Panc1 (cell line): ENCODE measurements around the gene FGA. TPM values are rescaled to one million over a fixed set of nuclear protein-coding genes. Genes with fewer than 3 reads are reported as not detected.

Source experiments
- ATAC-seq: fragments of 200-7000 bp; cut with Tn5 transposase; 2 replicates; pipeline ENCODE4 v1.9.1; 2020; ENCODE audit warnings: mild to moderate bottlenecking, moderate library complexity
- BruUV-seq: library from RNA; stranded (reverse); fragments of 400-500 nt; replicated peaks from 2 replicates; lab custom pipeline; 2021; lab: Mats Ljungman, UMichigan
- CTCF ChIA-PET: fragments of 300-600 bp; sonication (Branson Sonifier 250); formaldehyde crosslinking; loops from one replicate; lab custom pipeline; 2022; ENCODE audit warnings: antibody characterized with exemption; lab: Charles Lee
- POLR2A ChIA-PET: fragments of 300-600 bp; sonication (Branson Sonifier 250); formaldehyde crosslinking; loops from one replicate; lab custom pipeline; 2022; ENCODE audit warnings: antibody characterized with exemption; lab: Charles Lee
- DNase-seq: peaks from one replicate; pipeline ENCODE4 v3.0.0-alpha.2; 2010; ENCODE audit warnings: low read depth, low spot score
- H3K27ac ChIP-seq: 2 replicates; pipeline ENCODE4 v1.5.1; 2011; ENCODE audit warnings: mild to moderate bottlenecking, low read length, inconsistent platforms
- H3K27me3 ChIP-seq: fragments of 200-500 bp; sonication (Bioruptor generic); 2 replicates; pipeline ENCODE4 v1.6.0; 2014; ENCODE audit warnings: low read length, inconsistent platforms; ENCODE audit not compliant: control insufficient read depth, insufficient read depth
- H3K36me3 ChIP-seq: fragments of 200-500 bp; sonication (Bioruptor generic); 2 replicates; pipeline ENCODE4 v1.5.1; 2014; ENCODE audit warnings: inconsistent platforms, mild to moderate bottlenecking, low read length, moderate library complexity; ENCODE audit not compliant: control insufficient read depth, insufficient read depth
- H3K4me1 ChIP-seq: 2 replicates; pipeline ENCODE4 v1.5.1; 2011; ENCODE audit warnings: inconsistent platforms, mild to moderate bottlenecking, low read length, moderate library complexity; ENCODE audit not compliant: control insufficient read depth, insufficient read depth
- H3K4me3 ChIP-seq, 2 experiments: 2 replicates each; pipeline ENCODE4 v1.5.1; 2011 to 2012; ENCODE audit warnings: low read depth in 2 of 2, low read length in 2 of 2, mild to moderate bottlenecking in 2 of 2, inconsistent platforms in 1 of 2, moderate library complexity in 1 of 2
- H3K9me3 ChIP-seq: fragments of 200-500 bp; sonication (Bioruptor generic); 2 replicates; pipeline ENCODE4 v1.5.1; 2014; ENCODE audit warnings: low read depth, mild to moderate bottlenecking, inconsistent platforms, low read length, moderate library complexity; ENCODE audit not compliant: control insufficient read depth, insufficient read depth
- CTCF ChIP-seq: fragments of 450-650 bp; IDR thresholded peaks from 2 replicates; pipeline ENCODE4 v1.5.1; 2017; ENCODE audit warnings: mild to moderate bottlenecking
- POLR2AphosphoS5 ChIP-seq: IDR thresholded peaks from 2 replicates; pipeline ENCODE4 v1.6.1; 2012; ENCODE audit warnings: mild to moderate bottlenecking, low read depth, low read length, moderate library complexity
- SIN3A ChIP-seq: IDR thresholded peaks from 2 replicates; pipeline ENCODE4 v1.6.1; 2012; ENCODE audit warnings: low read depth, mild to moderate bottlenecking, low read length, moderate library complexity, borderline replicate concordance; ENCODE audit not compliant: insufficient read depth
- TCF7L2 ChIP-seq: IDR thresholded peaks from 2 replicates; pipeline ENCODE4 v1.6.1; 2011; ENCODE audit warnings: mild to moderate bottlenecking, low read depth, low read length, inconsistent platforms
- in situ Hi-C: cut with HindIII; loops from 2 replicates; pipeline ENCODE4 v1.10.0; 2016; ENCODE audit warnings: low sequenced_read_pairs, low pct_unique_long_range_greater_than_20kb
- intact Hi-C: fragments of 100-400 bp; cut with micrococcal nuclease; formaldehyde crosslinking; loops from one replicate; pipeline ENCODE4 v1.10.0; 2022; ENCODE audit not compliant: unreplicated experiment
- total RNA-seq: library from RNA; stranded (reverse); gene quantifications from one replicate; pipeline ENCODE4 v1.2.1, GENCODE V29; 2021; ENCODE audit not compliant: unreplicated experiment
- TF ChIP-seq, protein P1 (sequence below), 2 experiments: IDR thresholded peaks; 2 replicates each; pipeline ENCODE4 v1.6.1; 2011 to 2012; ENCODE audit warnings: low read depth in 2 of 2, control low read depth in 1 of 2, low read length in 1 of 2, mild to moderate bottlenecking in 1 of 2, moderate library complexity in 1 of 2; ENCODE audit not compliant: insufficient read depth in 1 of 2

FGA gene
- total RNA-seq, 1 experiment from 2014 or later: 2.7 TPM

GRCh38 chr4:154564311-154564710, 26.2 kb downstream of the FGA start:
- ChIA-PET POLR2A (no interaction called here), CTCF (no interaction called here)
- in situ Hi-C loops: no loop called here
- Histone ChIP-seq H3K4me1 (no peaks in the 10 kb centered on the region), H3K9me3 (no peaks in the 10 kb centered on the region), H3K27ac (no peak overlapping the region), H3K36me3 (no peaks in the 10 kb centered on the region), H3K4me3 (no peak overlapping the region), H3K27me3 (no peaks in the 10 kb centered on the region)
- no peak for TF ChIP-seq POLR2AphosphoS5
- ATAC-seq: no peak
- no peak for DNase-seq
- no TSS peak for BruUV-seq
- intact Hi-C loops: no loop called here

DNA sequence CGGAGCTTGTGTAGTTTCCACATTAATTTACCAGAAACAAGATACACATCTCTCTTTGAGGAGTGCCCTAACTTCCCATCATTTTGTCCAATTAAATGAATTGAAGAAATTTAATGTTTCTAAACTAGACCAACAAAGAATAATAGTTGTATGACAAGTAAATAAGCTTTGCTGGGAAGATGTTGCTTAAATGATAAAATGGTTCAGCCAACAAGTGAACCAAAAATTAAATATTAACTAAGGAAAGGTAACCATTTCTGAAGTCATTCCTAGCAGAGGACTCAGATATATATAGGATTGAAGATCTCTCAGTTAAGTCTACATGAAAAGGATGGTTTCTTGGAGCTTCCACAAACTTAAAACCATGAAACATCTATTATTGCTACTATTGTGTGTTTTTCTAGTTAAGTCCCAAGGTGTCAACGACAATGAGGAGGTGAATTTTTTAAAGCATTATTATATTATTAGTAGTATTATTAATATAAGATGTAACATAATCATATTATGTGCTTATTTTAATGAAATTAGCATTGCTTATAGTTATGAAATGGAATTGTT, 27.8 kb downstream of the FGA start, which contains the start of gene FGB:
FGB (plus strand) TSS at position 315 of the 558 bp plus-strand sequence; CDS start at position 323, 8 bp downstream.
- ChIA-PET POLR2A (no interaction called here), CTCF (no interaction called here)
- in situ Hi-C loops: no loop called here
- no peak for TF ChIP-seq POLR2AphosphoS5
- TF ChIP-seq, protein P1, sequence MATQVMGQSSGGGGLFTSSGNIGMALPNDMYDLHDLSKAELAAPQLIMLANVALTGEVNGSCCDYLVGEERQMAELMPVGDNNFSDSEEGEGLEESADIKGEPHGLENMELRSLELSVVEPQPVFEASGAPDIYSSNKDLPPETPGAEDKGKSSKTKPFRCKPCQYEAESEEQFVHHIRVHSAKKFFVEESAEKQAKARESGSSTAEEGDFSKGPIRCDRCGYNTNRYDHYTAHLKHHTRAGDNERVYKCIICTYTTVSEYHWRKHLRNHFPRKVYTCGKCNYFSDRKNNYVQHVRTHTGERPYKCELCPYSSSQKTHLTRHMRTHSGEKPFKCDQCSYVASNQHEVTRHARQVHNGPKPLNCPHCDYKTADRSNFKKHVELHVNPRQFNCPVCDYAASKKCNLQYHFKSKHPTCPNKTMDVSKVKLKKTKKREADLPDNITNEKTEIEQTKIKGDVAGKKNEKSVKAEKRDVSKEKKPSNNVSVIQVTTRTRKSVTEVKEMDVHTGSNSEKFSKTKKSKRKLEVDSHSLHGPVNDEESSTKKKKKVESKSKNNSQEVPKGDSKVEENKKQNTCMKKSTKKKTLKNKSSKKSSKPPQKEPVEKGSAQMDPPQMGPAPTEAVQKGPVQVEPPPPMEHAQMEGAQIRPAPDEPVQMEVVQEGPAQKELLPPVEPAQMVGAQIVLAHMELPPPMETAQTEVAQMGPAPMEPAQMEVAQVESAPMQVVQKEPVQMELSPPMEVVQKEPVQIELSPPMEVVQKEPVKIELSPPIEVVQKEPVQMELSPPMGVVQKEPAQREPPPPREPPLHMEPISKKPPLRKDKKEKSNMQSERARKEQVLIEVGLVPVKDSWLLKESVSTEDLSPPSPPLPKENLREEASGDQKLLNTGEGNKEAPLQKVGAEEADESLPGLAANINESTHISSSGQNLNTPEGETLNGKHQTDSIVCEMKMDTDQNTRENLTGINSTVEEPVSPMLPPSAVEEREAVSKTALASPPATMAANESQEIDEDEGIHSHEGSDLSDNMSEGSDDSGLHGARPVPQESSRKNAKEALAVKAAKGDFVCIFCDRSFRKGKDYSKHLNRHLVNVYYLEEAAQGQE (IDR thresholded peaks at IDR 0.05; ENCODE audit: insufficient read depth in 1 of 2, low read depth in 2 of 2, low read length in 1 of 2): no peak
- no peak for TF ChIP-seq TCF7L2
- TF ChIP-seq SIN3A: no peak
- no peak for TF ChIP-seq CTCF
- Histone ChIP-seq H3K9me3 (no peaks in the 10 kb centered on the region), H3K36me3 (no peaks in the 10 kb centered on the region), H3K4me1 (no peaks in the 10 kb centered on the region), H3K27me3 (no peaks in the 10 kb centered on the region), H3K4me3 (no peak within 1 kb of the TSS), H3K27ac (no peak within 1 kb of the TSS)
- no peak for ATAC-seq
- DNase-seq: no peak
- intact Hi-C loops: no loop called here
- no TSS peak for BruUV-seq

DNA sequence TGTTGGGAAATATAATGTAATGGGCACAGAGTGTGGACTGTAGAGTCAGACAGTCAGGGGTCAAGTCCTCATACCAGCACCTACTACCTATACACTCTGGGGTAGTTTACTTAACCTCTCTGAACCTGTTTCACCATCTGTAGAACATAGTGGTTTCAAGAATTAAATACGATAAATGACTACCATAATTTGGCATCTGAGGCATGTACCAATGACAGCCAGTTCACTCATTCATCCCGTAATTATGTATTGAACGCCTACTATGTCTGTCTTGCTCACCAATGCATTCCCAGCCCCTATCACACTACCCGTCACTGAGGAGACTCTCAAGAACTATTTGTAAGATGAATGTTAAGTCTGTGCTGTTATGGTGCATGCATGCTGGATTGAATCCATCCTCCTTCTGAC, 29.7 kb downstream of the FGA start:
- Histone ChIP-seq H3K27ac (no peak overlapping the region), H3K27me3 (no peaks in the 10 kb centered on the region), H3K9me3 (no peaks in the 10 kb centered on the region), H3K36me3 (no peaks in the 10 kb centered on the region), H3K4me3 (no peak overlapping the region), H3K4me1 (no peaks in the 10 kb centered on the region)
- no peak for DNase-seq
- no TSS peak for BruUV-seq
- in situ Hi-C loops: no loop called here
- POLR2A ChIA-PET: no interaction called here
- CTCF ChIA-PET: no interaction called here
- intact Hi-C loops: no loop called here
- TF ChIP-seq CTCF (no peak), POLR2AphosphoS5 (no peak), SIN3A (no peak), TCF7L2 (no peak)
- TF ChIP-seq, protein P1 (IDR thresholded peaks at IDR 0.05; ENCODE audit: insufficient read depth in 1 of 2, low read depth in 2 of 2, low read length in 1 of 2): no peak
- no peak for ATAC-seq
